ENCODE data around the gene EFEMP1.

DNA sequence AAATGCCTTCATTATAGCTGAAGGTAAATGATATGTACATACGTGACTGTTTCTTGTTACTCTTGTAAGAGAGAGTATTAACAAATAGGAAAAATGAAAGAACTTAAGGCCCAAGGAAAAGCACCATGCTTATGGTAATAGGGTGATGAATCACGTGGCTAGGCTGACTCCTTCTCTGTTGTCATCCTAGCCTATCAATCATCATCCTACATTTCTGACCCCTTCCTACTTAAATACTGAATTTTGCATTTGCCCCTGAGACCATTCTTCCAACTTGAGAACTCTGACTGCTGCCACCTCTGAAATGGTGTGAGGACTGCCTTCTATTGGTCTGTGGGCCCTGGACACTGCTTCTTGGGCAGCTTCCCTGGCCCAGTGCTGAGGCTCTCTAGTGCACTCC, 28.9 kb downstream of the EFEMP1 start:
- TF ChIP-seq, protein P1, sequence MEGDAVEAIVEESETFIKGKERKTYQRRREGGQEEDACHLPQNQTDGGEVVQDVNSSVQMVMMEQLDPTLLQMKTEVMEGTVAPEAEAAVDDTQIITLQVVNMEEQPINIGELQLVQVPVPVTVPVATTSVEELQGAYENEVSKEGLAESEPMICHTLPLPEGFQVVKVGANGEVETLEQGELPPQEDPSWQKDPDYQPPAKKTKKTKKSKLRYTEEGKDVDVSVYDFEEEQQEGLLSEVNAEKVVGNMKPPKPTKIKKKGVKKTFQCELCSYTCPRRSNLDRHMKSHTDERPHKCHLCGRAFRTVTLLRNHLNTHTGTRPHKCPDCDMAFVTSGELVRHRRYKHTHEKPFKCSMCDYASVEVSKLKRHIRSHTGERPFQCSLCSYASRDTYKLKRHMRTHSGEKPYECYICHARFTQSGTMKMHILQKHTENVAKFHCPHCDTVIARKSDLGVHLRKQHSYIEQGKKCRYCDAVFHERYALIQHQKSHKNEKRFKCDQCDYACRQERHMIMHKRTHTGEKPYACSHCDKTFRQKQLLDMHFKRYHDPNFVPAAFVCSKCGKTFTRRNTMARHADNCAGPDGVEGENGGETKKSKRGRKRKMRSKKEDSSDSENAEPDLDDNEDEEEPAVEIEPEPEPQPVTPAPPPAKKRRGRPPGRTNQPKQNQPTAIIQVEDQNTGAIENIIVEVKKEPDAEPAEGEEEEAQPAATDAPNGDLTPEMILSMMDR (IDR thresholded peaks at IDR 0.05; ENCODE audit: borderline replicate concordance, extremely low read depth, low read length, poor library complexity, severe bottlenecking) = no peak
- TF ChIP-seq EZH2 (IDR thresholded peaks at IDR 0.05; ENCODE audit: borderline replicate concordance, low read depth, low read length, severe bottlenecking) = no peak

All from DND-41 (cell line).